Tibial nerve (tissue), 4 donors: ENCODE measurements around the gene SLC10A7. TPM values are rescaled to one million over a fixed set of nuclear protein-coding genes. Genes with fewer than 3 reads are reported as not detected.

ENCODE experiments used
- DNase-seq, 2 donors: peaks; one replicate each; pipeline ENCODE4 v3.0.0-alpha.2; 2019; ENCODE audit warnings: low spot score in 2 of 2
- H3K27ac ChIP-seq, 4 donors: fragments of 200-600 bp; sonication (generic) in 3 of 4; one replicate each; pipeline ENCODE4 v1.5.1; 2017 to 2019; ENCODE audit warnings: mild to moderate bottlenecking in 1 of 4
- H3K27me3 ChIP-seq, 2 donors: fragments of 200-600 bp; sonication (generic) in 1 of 2; one replicate each; pipeline versions ENCODE4 v1.5.1 to v1.6.0; 2017 to 2019
- H3K36me3 ChIP-seq, 3 donors: fragments of 200-600 bp; sonication (generic); one replicate each; pipeline ENCODE4 v1.5.1; 2018 to 2019
- H3K4me1 ChIP-seq, 4 donors: fragments of 200-600 bp; sonication (generic) in 3 of 4; one replicate each; pipeline ENCODE4 v1.5.1; 2017 to 2019
- H3K4me3 ChIP-seq, 4 donors: fragments of 200-600 bp; sonication (generic) in 3 of 4; one replicate each; pipeline ENCODE4 v1.5.1; 2017 to 2019; ENCODE audit warnings: mild to moderate bottlenecking in 1 of 4, moderate library complexity in 1 of 4
- H3K9me3 ChIP-seq, 4 donors: fragments of 200-600 bp; sonication (generic) in 3 of 4; one replicate each; pipeline ENCODE4 v1.5.1; 2017 to 2019
- CTCF ChIP-seq, 5 experiments: fragments of 200-600 bp in 3 of 5; fragments of 450-650 bp in 2 of 5; sonication (generic) in 3 of 5; IDR thresholded peaks; one replicate each; pipeline ENCODE4 v1.5.1; 2016 to 2019; ENCODE audit warnings: antibody characterized with exemption in 5 of 5, mild to moderate bottlenecking in 3 of 5, moderate library complexity in 2 of 5
- EP300 ChIP-seq, 2 donors: sonication (generic); formaldehyde crosslinking; IDR thresholded peaks; one replicate each; pipeline ENCODE4 v1.6.1; 2017; ENCODE audit warnings: antibody characterized with exemption in 2 of 2, mild to moderate bottlenecking in 1 of 2
- POLR2A ChIP-seq, 2 donors: fragments of 450-650 bp; IDR thresholded peaks; one replicate each; pipeline ENCODE4 v1.6.1; 2017; ENCODE audit warnings: antibody characterized with exemption in 2 of 2, mild to moderate bottlenecking in 2 of 2, moderate library complexity in 2 of 2
- WGBS, 2 donors: methylation state at CpG; one replicate each; pipeline ENCODE4 v1.1.5; 2018; 5-methylcytosine and 5-hydroxymethylcytosine counted together
- total RNA-seq, 4 donors: library from RNA; depleted of rRNA; stranded (reverse); fragments of >200 nt; gene quantifications; one replicate each; pipeline ENCODE4 v1.1.0, GENCODE V29; 2016

Gene SLC10A7
- total RNA-seq, 4 donors from 2014 or later: 9.8 to 13.8 (median 11.9) TPM

DNA sequence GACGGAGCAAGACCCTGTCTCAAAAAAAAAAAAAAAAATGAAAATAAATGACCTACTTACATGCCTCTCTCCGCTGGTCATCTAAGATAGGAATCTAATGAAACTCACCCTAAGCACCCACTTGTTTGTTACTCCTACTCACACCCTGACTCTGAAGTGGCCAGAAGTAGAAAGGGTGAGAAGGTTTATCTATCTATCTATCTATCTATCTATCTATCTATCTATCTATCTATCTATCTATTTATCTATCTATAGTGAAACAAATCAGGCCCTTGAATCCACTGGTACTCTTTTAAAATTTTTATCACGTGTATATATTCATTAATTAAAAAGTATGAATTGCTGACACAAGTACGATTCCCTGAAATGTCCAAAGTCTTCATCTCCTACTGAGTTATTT lies 75.2 kb downstream of the SLC10A7 start:
- TF ChIP-seq EP300 (IDR thresholded peaks at IDR 0.05) (no peak), POLR2A (IDR thresholded peaks at IDR 0.05) (no peak), CTCF (IDR thresholded peaks at IDR 0.05) (no peak)
- 96 to 97% methylated on average over 4 of the region's 4 CpGs for WGBS, 2 donors

DNA sequence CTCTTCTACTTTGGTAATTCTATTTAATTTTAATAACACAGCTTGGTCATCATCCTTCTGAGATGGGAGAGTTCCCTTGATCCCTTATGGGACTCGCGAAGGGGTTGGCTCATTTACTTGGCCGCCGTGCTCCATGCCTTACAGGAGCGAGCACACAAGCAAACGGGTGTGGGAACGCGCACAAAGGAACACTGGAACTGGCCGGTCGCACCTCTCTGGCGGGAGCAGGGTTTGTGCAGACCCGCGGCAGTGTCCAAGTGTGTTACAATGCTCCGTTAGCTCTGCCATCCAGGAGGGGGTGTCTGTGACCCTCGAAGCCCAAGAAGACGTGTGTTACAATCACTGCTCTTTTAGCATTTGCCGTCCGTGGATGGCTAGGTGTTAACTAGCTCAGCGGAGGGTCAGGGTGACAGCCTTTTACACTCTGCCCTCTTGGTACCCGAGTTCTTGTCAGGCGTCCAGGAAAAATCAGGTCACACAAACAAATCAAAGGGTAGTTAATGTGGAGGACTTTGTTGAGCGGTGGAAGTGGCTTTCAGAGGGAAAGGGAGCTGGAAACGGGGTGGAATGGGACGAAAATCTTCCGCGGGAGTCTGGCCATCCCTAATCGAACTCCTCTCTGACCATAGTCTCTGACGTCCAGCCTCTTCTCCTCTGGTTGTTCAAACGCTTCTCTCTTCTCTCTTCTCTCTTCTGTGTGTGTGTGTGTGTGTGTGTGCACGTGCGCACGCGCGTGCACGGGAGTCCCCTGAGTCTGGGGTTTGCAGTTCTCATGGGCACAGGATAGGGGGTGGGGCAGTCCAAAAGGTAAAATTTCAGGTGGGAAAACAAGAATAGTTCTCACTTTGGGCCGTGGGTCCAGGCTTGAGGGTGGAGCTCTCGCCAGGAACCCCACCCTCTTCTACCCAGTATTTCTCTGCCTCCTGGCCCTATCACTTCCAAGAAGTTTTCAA lies 76.3 kb downstream of the SLC10A7 start:
- 95 to 97% methylated on average over 37 of the region's 37 CpGs for WGBS, 2 donors
- TF ChIP-seq CTCF (IDR thresholded peaks at IDR 0.05): no peak
- no peak for TF ChIP-seq EP300 (IDR thresholded peaks at IDR 0.05)
- TF ChIP-seq POLR2A (IDR thresholded peaks at IDR 0.05): no peak

More for the DNA sequence above, 75.2 kb downstream of the SLC10A7 start:
- no peak for DNase-seq
- Histone ChIP-seq H3K4me1 (no peaks in the 10 kb centered on the region), H3K27ac (no peak overlapping the region), H3K4me3 (no peak overlapping the region), H3K27me3 (no peaks in the 10 kb centered on the region), H3K9me3 (peaks cover 0 to 5% (median 0%) of the 10 kb centered on the region in 4 donors), H3K36me3 (peaks cover 0 to 9% (median 0%) of the 10 kb centered on the region in 3 donors)

GRCh38 chr4:146443525-146443924 lies 78.2 kb downstream of the SLC10A7 start:
- Histone ChIP-seq H3K4me3 (no peak overlapping the region), H3K9me3 (peaks cover 0 to 5% (median 0%) of the 10 kb centered on the region in 4 donors), H3K4me1 (peaks cover 0 to 5% (median 0%) of the 10 kb centered on the region in 4 donors), H3K36me3 (peaks cover 0 to 9% (median 0%) of the 10 kb centered on the region in 3 donors), H3K27me3 (no peaks in the 10 kb centered on the region), H3K27ac (no peak overlapping the region)
- WGBS, 2 donors: 86 to 92% methylated on average over 2 of the region's 2 CpGs
- no peak for DNase-seq
- TF ChIP-seq EP300 (IDR thresholded peaks at IDR 0.05) (no peak), CTCF (IDR thresholded peaks at IDR 0.05) (no peak), POLR2A (IDR thresholded peaks at IDR 0.05) (no peak)

More for the DNA sequence above, 76.3 kb downstream of the SLC10A7 start:
- Histone ChIP-seq H3K36me3 (peaks cover 0 to 9% (median 0%) of the 10 kb centered on the region in 3 donors), H3K9me3 (peaks cover 0 to 5% (median 0%) of the 10 kb centered on the region in 4 donors), H3K27me3 (no peaks in the 10 kb centered on the region), H3K4me1 (no peaks in the 10 kb centered on the region), H3K27ac (no peak overlapping the region), H3K4me3 (no peak overlapping the region)
- no peak for DNase-seq

DNA sequence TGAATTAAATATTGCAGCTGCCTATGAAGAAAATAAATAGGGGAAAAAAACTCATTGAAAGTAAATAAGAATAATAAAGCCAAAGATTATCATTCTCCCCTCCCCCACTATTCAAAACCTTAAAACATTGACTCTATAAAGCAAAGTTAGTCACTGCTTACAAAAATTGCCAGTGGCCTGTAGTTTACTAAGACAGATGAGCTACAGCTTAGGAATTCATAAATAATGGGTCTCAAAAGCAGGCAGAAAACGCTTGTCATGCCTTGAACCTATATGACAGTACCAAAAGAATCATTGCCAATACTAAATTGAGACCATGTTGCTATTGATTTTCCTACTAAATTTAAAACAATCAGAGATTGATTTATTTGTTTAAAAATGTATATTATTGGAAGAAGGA lies 78.9 kb downstream of the SLC10A7 start:
- no peak for DNase-seq
- Histone ChIP-seq H3K4me3 (no peak overlapping the region), H3K4me1 (peaks cover 0 to 10% (median 0%) of the 10 kb centered on the region in 4 donors), H3K27me3 (no peaks in the 10 kb centered on the region), H3K36me3 (peaks cover 0 to 9% (median 0%) of the 10 kb centered on the region in 3 donors), H3K9me3 (peaks cover 0 to 5% (median 0%) of the 10 kb centered on the region in 4 donors), H3K27ac (no peak overlapping the region)
- WGBS, 2 donors: 67 to 76% methylated on average over 1 of the region's 1 CpG
- TF ChIP-seq CTCF (IDR thresholded peaks at IDR 0.05): no peak
- TF ChIP-seq EP300 (IDR thresholded peaks at IDR 0.05): no peak
- TF ChIP-seq POLR2A (IDR thresholded peaks at IDR 0.05): no peak

DNA sequence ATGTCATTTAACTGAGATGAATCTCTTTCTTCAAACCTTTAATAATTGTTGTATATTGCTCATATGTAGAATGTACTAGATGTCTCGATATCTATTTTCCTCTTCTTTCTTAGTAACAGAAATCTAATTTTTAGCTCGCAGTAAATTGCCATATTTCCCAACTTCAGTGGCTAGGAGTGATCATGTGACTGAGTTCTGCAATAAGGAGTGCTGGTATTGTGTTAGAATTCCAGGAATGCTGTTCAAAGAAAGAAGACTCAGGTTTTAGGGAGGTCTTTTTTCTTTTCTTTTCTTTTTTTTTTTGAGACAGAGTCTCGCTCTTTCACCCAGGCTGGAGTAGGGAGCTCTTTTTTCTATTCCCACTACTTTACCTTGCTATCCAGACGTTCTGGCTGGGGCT lies 81.7 kb downstream of the SLC10A7 start:
- TF ChIP-seq EP300 (IDR thresholded peaks at IDR 0.05) (no peak), CTCF (IDR thresholded peaks at IDR 0.05) (no peak), POLR2A (IDR thresholded peaks at IDR 0.05) (no peak)
- no peak for DNase-seq
- Histone ChIP-seq H3K27me3 (no peaks in the 10 kb centered on the region), H3K27ac (no peak overlapping the region), H3K9me3 (no peaks in the 10 kb centered on the region), H3K4me1 (peaks cover 0 to 17% (median 0%) of the 10 kb centered on the region in 4 donors), H3K4me3 (no peak overlapping the region), H3K36me3 (peaks cover 0 to under 1% (median 0%) of the 10 kb centered on the region in 3 donors)
- 89 to 93% methylated on average over 4 of the region's 4 CpGs for WGBS, 2 donors
